Panc1 (cell line): ENCODE data around the gene TPD52L1. TPM values are rescaled to one million over a fixed set of nuclear protein-coding genes. Genes with fewer than 3 reads are reported as not detected.
A peak's percentile ranks its signal among the peaks of the same experiment; 100 is the strongest.

Experiments used
- ATAC-seq: fragments of 200-7000 bp; cut with Tn5 transposase; 2 replicates; pipeline ENCODE4 v1.9.1; 2020; ENCODE audit warnings: mild to moderate bottlenecking, moderate library complexity
- BruUV-seq: library from RNA; stranded (reverse); fragments of 400-500 nt; replicated peaks from 2 replicates; lab custom pipeline; 2021; lab: Mats Ljungman, UMichigan
- CTCF ChIA-PET: fragments of 300-600 bp; sonication (Branson Sonifier 250); formaldehyde crosslinking; loops from one replicate; lab custom pipeline; 2022; ENCODE audit warnings: antibody characterized with exemption; lab: Charles Lee
- POLR2A ChIA-PET: fragments of 300-600 bp; sonication (Branson Sonifier 250); formaldehyde crosslinking; loops from one replicate; lab custom pipeline; 2022; ENCODE audit warnings: antibody characterized with exemption; lab: Charles Lee
- DNase-seq: peaks from one replicate; pipeline ENCODE4 v3.0.0-alpha.2; 2010; ENCODE audit warnings: low read depth, low spot score
- H3K27ac ChIP-seq: 2 replicates; pipeline ENCODE4 v1.5.1; 2011; ENCODE audit warnings: mild to moderate bottlenecking, low read length, inconsistent platforms
- H3K27me3 ChIP-seq: fragments of 200-500 bp; sonication (Bioruptor generic); 2 replicates; pipeline ENCODE4 v1.6.0; 2014; ENCODE audit warnings: low read length, inconsistent platforms; ENCODE audit not compliant: control insufficient read depth, insufficient read depth
- H3K36me3 ChIP-seq: fragments of 200-500 bp; sonication (Bioruptor generic); 2 replicates; pipeline ENCODE4 v1.5.1; 2014; ENCODE audit warnings: inconsistent platforms, mild to moderate bottlenecking, low read length, moderate library complexity; ENCODE audit not compliant: control insufficient read depth, insufficient read depth
- H3K4me1 ChIP-seq: 2 replicates; pipeline ENCODE4 v1.5.1; 2011; ENCODE audit warnings: inconsistent platforms, mild to moderate bottlenecking, low read length, moderate library complexity; ENCODE audit not compliant: control insufficient read depth, insufficient read depth
- H3K4me3 ChIP-seq, 2 experiments: 2 replicates each; pipeline ENCODE4 v1.5.1; 2011 to 2012; ENCODE audit warnings: low read depth in 2 of 2, low read length in 2 of 2, mild to moderate bottlenecking in 2 of 2, inconsistent platforms in 1 of 2, moderate library complexity in 1 of 2
- H3K9me3 ChIP-seq: fragments of 200-500 bp; sonication (Bioruptor generic); 2 replicates; pipeline ENCODE4 v1.5.1; 2014; ENCODE audit warnings: low read depth, mild to moderate bottlenecking, inconsistent platforms, low read length, moderate library complexity; ENCODE audit not compliant: control insufficient read depth, insufficient read depth
- CTCF ChIP-seq: fragments of 450-650 bp; IDR thresholded peaks from 2 replicates; pipeline ENCODE4 v1.5.1; 2017; ENCODE audit warnings: mild to moderate bottlenecking
- POLR2AphosphoS5 ChIP-seq: IDR thresholded peaks from 2 replicates; pipeline ENCODE4 v1.6.1; 2012; ENCODE audit warnings: mild to moderate bottlenecking, low read depth, low read length, moderate library complexity
- REST ChIP-seq, 2 experiments: IDR thresholded peaks; 2 replicates each; pipeline ENCODE4 v1.6.1; 2011 to 2012; ENCODE audit warnings: low read depth in 2 of 2, control low read depth in 1 of 2, low read length in 1 of 2, mild to moderate bottlenecking in 1 of 2, moderate library complexity in 1 of 2; ENCODE audit not compliant: insufficient read depth in 1 of 2
- SIN3A ChIP-seq: IDR thresholded peaks from 2 replicates; pipeline ENCODE4 v1.6.1; 2012; ENCODE audit warnings: low read depth, mild to moderate bottlenecking, low read length, moderate library complexity, borderline replicate concordance; ENCODE audit not compliant: insufficient read depth
- TCF7L2 ChIP-seq: IDR thresholded peaks from 2 replicates; pipeline ENCODE4 v1.6.1; 2011; ENCODE audit warnings: mild to moderate bottlenecking, low read depth, low read length, inconsistent platforms
- in situ Hi-C: cut with HindIII; loops from 2 replicates; pipeline ENCODE4 v1.10.0; 2016; ENCODE audit warnings: low sequenced_read_pairs, low pct_unique_long_range_greater_than_20kb
- intact Hi-C: fragments of 100-400 bp; cut with micrococcal nuclease; formaldehyde crosslinking; loops from one replicate; pipeline ENCODE4 v1.10.0; 2022; ENCODE audit not compliant: unreplicated experiment
- total RNA-seq: library from RNA; stranded (reverse); gene quantifications from one replicate; pipeline ENCODE4 v1.2.1, GENCODE V29; 2021; ENCODE audit not compliant: unreplicated experiment

The TPD52L1 gene
- total RNA-seq, 1 experiment from 2014 or later, result 2.9 TPM

- ChIA-PET POLR2A (no interaction called here), CTCF (interaction anchor here (0.6 to 2.9 kb wide), 2 partner anchors 239 to 242 kb away, joined by 3 to 13 read pairs; no protein-coding TSS in a partner anchor)
- TF ChIP-seq SIN3A, result no peak
- no peak for TF ChIP-seq REST (IDR thresholded peaks at IDR 0.05; ENCODE audit: insufficient read depth in 1 of 2, low read depth in 2 of 2, low read length in 1 of 2)
- TF ChIP-seq TCF7L2, result no peak
- no peak for TF ChIP-seq POLR2AphosphoS5
- no peak for TF ChIP-seq CTCF
- Histone ChIP-seq H3K9me3 (peaks cover 20% of the 10 kb centered on the region; the same call in 1 of the 2 replicates), H3K4me1 (no peaks in the 10 kb centered on the region; the same call in 1 of the 2 replicates), H3K4me3 (no peak overlapping the region), H3K36me3 (no peaks in the 10 kb centered on the region), H3K27me3 (no peaks in the 10 kb centered on the region), H3K27ac (no peak overlapping the region)
- ATAC-seq (peak; percentile 48; the same call in 1 of the 2 replicates), DNase-seq (no peak)
- intact Hi-C loops (loop anchor here (10.0 kb wide), 1 partner anchor 148 kb away; the partner anchor contains the start of gene RNF217), in situ Hi-C loops (no loop called here)
- no TSS peak for BruUV-seq
Measured at GRCh38 chr6:125112934-125113333, 40.6 kb upstream of the TPD52L1 start.

GRCh38 chr6:125114248-125114858 lies 39.2 kb upstream of the TPD52L1 start:
- Histone ChIP-seq H3K4me1 (no peaks in the 10 kb centered on the region; the same call in 1 of the 2 replicates), H3K27ac (no peak overlapping the region), H3K4me3 (no peak overlapping the region), H3K9me3 (peaks cover 18% of the 10 kb centered on the region; the same call in 1 of the 2 replicates), H3K27me3 (no peaks in the 10 kb centered on the region), H3K36me3 (no peaks in the 10 kb centered on the region)
- BruUV-seq, result no TSS peak
- ATAC-seq, result no peak
- intact Hi-C loops (loop anchor here (1.0 to 10.0 kb wide), 2 partner anchors 150 to 244 kb away; partner anchors contain the start of gene RNF217), in situ Hi-C loops (no loop called here)
- ChIA-PET CTCF (interaction anchor here (0.6 to 2.9 kb wide), 3 partner anchors 243 to 1358 kb away, joined by 3 to 13 read pairs (median 3); no protein-coding TSS in a partner anchor), POLR2A (no interaction called here)
- no peak for DNase-seq
- no peak for TF ChIP-seq POLR2AphosphoS5
- TF ChIP-seq CTCF, result peak; percentile 72; the same call in 1 of the 2 replicates
